Nephron progenitor cell (in vitro differentiated cells): ENCODE measurements around the gene FOXP1.

Experiments
- DNase-seq: peaks from one replicate; pipeline ENCODE4 v3.0.0; 2021
- H3K27ac Mint-ChIP-seq: 2 replicates; pipeline ENCODE4 v1.8.0; 2021; ENCODE audit warnings: mild to moderate bottlenecking, moderate library complexity, mixed read lengths
- H3K27me3 Mint-ChIP-seq: 2 replicates; pipeline ENCODE4 v1.8.0; 2021; ENCODE audit warnings: mild to moderate bottlenecking, low read depth, mixed read lengths; ENCODE audit not compliant: poor library complexity
- H3K36me3 Mint-ChIP-seq: 2 replicates; pipeline ENCODE4 v1.8.0; 2021; ENCODE audit warnings: low read depth, mixed read lengths
- H3K4me1 Mint-ChIP-seq: 2 replicates; pipeline ENCODE4 v1.8.0; 2021; ENCODE audit warnings: mixed read lengths
- H3K4me3 Mint-ChIP-seq: 2 replicates; pipeline ENCODE4 v1.8.0; 2021; ENCODE audit warnings: mild to moderate bottlenecking, moderate library complexity, mixed read lengths
- H3K9me3 Mint-ChIP-seq: 2 replicates; pipeline ENCODE4 v1.8.0; 2021; ENCODE audit warnings: mild to moderate bottlenecking, moderate library complexity, mixed read lengths
- TF ChIP-seq, protein P1 (sequence below): fragments of 200-600 bp; sonication (generic); IDR thresholded peaks from 2 replicates; pipeline ENCODE4 v1.5.0; 2021; ENCODE audit warnings: antibody characterized with exemption

The FOXP1 gene

DNA sequence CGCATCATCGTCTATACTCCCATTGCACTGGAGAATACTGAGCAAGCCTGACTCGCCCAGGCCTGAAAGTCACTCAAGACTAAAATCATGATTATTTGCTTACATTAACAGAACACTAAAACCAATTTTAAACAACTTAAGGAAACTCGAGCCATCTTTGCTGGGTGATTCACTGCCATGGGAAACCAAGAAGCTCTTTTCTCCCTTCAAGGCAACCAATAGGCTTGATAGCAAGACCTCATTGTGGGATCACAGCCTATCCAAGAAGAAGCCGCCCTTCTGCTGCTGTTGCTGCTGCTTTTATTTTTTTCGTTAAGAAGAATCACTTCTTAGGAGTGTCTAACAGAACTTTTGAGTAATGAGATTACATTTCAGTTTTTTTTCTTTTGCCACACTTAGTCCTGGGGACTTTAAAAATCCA lies 479.4 kb downstream of the FOXP1 start:
- H3K36me3 Mint-ChIP-seq = peaks cover 13% of the 10 kb centered on the region
- no peak overlapping the region for H3K4me3 Mint-ChIP-seq
- no peaks in the 10 kb centered on the region for H3K9me3 Mint-ChIP-seq
- H3K27me3 Mint-ChIP-seq = no peaks in the 10 kb centered on the region
- DNase-seq = no peak
- peak overlapping the region; percentile 81 for H3K27ac Mint-ChIP-seq
- peaks cover 47% of the 10 kb centered on the region for H3K4me1 Mint-ChIP-seq
- TF ChIP-seq, protein P1, sequence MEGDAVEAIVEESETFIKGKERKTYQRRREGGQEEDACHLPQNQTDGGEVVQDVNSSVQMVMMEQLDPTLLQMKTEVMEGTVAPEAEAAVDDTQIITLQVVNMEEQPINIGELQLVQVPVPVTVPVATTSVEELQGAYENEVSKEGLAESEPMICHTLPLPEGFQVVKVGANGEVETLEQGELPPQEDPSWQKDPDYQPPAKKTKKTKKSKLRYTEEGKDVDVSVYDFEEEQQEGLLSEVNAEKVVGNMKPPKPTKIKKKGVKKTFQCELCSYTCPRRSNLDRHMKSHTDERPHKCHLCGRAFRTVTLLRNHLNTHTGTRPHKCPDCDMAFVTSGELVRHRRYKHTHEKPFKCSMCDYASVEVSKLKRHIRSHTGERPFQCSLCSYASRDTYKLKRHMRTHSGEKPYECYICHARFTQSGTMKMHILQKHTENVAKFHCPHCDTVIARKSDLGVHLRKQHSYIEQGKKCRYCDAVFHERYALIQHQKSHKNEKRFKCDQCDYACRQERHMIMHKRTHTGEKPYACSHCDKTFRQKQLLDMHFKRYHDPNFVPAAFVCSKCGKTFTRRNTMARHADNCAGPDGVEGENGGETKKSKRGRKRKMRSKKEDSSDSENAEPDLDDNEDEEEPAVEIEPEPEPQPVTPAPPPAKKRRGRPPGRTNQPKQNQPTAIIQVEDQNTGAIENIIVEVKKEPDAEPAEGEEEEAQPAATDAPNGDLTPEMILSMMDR = no peak

DNA sequence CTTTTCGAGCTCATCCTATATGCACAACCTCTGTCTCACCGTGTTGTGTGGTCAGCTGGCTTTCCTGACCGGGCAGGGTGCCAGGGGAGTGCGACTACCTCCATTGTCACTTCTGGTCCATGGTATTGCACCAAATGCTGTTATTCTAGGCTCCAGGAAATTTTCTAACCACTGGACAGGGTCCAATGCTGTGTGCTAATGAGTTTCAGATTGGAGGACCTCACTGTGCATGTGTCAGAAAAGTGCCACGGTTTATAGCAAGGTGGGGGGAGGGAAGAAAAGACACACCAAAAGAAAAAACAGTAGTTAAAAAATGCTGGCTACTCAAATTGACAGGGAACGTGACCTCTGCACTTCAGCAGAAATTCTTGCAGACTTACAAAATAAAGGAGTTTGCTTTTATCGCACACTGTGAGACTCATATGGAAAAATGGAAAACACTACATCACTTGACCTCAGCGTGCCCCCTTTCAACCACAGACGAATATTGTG lies 480.1 kb downstream of the FOXP1 start:
- peaks cover 49% of the 10 kb centered on the region for H3K4me1 Mint-ChIP-seq
- peak overlapping the region; percentile 81 for H3K27ac Mint-ChIP-seq
- H3K36me3 Mint-ChIP-seq = peaks cover 6% of the 10 kb centered on the region
- H3K4me3 Mint-ChIP-seq = no peak overlapping the region
- no peaks in the 10 kb centered on the region for H3K9me3 Mint-ChIP-seq
- DNase-seq = no peak
- TF ChIP-seq, protein P1 = no peak
- no peaks in the 10 kb centered on the region for H3K27me3 Mint-ChIP-seq

DNA sequence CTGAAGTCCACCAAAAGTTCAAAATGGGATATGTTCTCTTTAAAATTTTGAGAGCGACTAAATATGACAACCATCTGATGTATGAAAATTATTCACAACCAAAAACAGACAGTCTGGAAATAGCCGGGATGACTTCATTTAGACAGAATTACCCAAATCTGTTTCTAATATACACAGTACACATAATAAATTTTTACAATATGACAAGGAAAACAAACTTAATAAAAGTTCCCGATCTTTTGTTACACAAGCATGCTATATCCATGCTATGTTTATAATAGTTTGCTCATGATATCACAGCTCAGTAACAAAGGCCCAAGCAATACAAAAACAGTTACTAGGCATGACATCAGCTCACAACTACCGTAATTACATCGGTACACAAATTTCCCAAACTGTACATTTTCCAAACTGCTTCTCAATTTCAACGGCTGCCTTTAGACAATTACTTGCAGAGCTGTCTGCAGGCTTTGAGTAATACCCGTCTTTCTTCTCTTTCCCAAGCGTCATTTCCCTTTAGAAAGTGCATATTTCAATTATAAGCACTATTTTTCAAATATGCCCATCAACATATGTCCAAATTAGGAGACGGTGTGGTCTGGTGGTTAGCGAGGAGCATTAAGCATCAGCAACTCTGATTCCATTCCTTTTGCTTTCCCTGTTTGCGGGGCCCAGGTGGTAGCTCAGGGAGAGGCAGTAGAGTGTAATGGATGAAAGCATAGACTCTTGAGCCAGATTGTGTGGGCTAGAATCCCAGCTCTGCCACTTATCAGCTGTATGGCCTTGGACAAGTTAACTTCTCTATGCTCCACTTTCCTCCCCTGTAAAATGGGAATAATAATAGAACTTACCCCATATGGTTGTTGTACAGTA lies 481.2 kb downstream of the FOXP1 start:
- no peak overlapping the region for H3K4me3 Mint-ChIP-seq
- peaks cover 61% of the 10 kb centered on the region for H3K4me1 Mint-ChIP-seq
- DNase-seq = no peak

DNA sequence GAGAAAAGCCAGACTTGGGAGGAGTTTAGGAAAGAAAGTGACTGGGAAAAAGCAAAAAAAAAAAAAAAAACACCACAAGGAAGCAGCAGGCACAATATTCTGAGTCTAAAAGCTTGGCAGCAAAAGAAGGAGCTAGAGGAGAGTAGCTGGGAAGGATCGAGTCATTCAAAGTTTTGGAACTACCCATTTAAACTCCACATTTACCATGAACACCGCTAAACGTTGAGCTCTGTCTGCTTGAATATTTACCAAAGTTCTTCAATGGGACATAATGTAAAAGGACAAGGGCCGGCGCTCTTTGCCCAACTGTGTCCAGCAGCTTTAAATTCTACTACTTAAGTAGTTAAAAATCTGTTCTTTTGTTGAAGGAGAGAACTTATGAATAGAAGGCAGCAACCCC lies 481.9 kb downstream of the FOXP1 start:
- Mint-ChIP-seq H3K27ac (peak overlapping the region; percentile 38), H3K4me3 (no peak overlapping the region), H3K4me1 (peaks cover 63% of the 10 kb centered on the region), H3K36me3 (no peaks in the 10 kb centered on the region), H3K27me3 (no peaks in the 10 kb centered on the region), H3K9me3 (no peaks in the 10 kb centered on the region)
- TF ChIP-seq, protein P1 = no peak
- DNase-seq = no peak

More for the DNA sequence above, 481.2 kb downstream of the FOXP1 start:
- Mint-ChIP-seq H3K27ac (no peak overlapping the region), H3K27me3 (no peaks in the 10 kb centered on the region), H3K36me3 (no peaks in the 10 kb centered on the region), H3K9me3 (no peaks in the 10 kb centered on the region)
- TF ChIP-seq, protein P1 = no peak

DNA sequence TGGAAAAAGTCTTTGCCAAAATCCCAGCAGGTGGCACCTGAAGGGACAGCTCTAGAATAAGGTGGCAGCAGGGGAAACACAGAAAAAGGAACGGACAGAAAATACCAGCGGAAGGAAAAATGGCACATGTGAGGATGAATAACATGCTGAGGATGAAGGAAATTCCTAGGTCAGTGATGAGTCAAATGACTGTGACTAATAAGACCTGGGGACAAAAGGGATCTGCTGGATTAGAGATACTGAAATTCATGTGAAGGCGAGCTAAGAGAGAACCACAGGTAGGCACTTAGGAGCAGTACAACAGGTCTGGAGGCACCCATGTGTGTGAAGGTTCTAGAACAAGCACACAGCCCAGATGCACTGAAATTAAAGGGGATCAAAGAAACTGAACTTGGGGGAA lies 482.5 kb downstream of the FOXP1 start:
- Mint-ChIP-seq H3K4me1 (peaks cover 62% of the 10 kb centered on the region), H3K27me3 (no peaks in the 10 kb centered on the region), H3K36me3 (no peaks in the 10 kb centered on the region), H3K4me3 (no peak overlapping the region), H3K9me3 (no peaks in the 10 kb centered on the region), H3K27ac (peak overlapping the region; percentile 38)
- no peak for DNase-seq
- TF ChIP-seq, protein P1 = no peak
